Tongue (tissue), 2 donors: ENCODE data around the gene AZIN2. TPM values are rescaled to one million over a fixed set of nuclear protein-coding genes. Genes with fewer than 3 reads are reported as not detected.
A peak's percentile ranks its signal among the peaks of the same experiment; 100 is the strongest.
"Not testable (repeated sequence)": the region's sequence is repeated elsewhere in the genome, so short reads cannot be mapped to it uniquely, and the experiment has no call there.

ENCODE experiments used
- DNase-seq: peaks from one replicate; pipeline ENCODE4 v3.0.0-alpha.2; 2015
- total RNA-seq: library from RNA; depleted of rRNA; stranded (reverse); fragments of >200 nt; gene quantifications from one replicate; pipeline ENCODE4 v1.2.3, GENCODE V29; 2014

The AZIN2 gene
- total RNA-seq, 1 donor from 2014 or later: 3.8 TPM

DNA sequence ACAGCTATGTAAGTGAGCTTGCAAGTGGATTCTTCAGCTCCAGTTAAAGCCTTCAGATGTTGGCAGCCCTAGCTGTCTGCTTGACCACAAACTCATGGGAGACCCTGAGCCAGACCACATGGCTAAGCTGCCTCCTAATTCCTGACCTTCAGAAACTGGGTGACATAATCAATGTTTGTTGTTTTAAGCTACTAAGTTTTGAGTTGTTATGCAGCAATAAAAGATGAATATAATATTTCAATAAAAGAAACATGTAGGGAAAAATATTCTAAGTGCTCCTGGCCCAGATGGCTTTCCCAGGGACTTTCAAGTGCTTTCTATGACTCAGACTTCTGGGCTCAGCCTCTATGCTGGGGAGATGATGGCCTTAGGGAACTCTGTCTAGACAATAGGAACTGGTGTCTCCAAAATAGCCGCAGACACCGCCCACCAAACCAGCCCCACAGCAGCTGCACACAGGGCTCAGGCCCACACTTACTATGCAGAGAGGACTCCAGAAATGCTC, 20.3 kb upstream of the AZIN2 start:
- DNase-seq: peak; percentile 91

DNA sequence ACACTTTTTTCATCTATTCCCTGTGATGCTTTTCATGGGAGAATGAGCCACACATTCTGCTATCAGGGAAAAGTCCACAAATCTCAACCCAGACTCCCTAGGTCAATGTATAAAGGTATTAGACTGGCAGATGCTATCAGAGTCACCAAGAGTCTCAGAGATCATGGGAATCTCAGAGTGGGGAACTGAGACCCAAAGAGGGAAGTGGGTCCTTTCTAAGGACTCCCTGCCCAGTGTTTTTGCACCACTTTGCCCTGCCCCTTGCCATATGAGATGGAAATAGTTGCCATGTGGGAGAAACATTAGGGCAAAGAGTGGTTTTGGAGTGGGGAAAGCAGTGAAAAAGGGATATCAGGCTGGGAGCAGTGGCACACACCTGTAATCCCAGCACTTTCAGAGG, 19.1 kb upstream of the AZIN2 start:
- DNase-seq: no peak

DNA sequence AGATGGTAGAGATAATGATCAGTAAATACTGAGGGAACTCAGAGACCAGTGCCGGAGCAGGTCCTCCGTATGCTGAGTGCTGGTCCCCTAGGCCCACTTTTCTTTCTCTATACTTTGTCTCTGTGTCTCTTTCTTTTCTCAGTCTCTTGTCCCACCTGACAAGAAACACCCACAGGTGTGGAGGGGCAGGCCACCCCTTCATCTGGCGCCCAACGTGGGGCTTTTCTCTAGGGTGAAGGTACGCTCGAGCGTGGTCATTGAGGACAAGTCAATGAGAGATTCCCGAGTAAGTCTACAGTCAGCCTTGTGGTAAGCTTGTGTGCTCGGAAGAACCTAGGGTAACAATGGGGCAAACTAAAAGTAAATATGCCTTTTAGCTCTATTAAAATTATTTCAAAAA, 16.7 kb upstream of the AZIN2 start:
- not testable (repeated sequence) for DNase-seq

DNA sequence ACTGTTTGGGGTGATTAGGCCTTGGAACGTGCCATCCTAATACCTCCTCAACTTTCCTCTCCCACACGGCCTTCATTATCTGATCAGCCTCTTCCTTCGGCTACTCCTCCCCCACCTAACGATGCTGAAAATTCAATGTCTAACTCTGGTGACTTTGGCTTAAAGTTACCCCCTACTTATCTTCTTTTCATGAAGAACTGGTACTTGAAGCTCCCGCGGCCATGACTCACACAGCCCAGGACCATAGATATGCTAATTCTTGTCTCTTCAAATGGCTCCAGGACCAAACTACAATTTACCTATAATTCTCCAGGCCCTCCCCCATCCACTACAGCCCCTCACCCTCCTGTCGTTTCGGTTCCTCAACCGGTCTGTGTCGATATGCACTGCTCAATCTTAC, 15.7 kb upstream of the AZIN2 start:
- no peak for DNase-seq

DNA sequence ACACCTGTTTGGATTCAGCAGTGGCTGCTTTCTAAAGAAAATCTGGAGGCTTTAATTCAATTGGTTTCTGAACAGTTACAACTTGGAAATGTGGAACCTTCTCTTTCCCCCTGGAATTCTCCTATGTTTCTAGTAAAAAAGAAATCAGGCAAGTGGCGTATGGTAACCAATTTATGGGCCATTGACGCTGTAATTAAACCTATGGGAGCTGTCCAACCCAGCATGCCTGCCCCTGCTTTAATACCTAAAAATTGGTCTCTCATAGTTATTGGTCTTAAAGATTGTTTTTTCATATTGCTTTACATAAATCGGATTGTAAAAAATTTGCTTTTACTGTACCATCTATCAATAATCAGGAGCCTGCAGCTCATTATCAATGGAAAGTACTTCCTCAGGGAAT, 14.5 kb upstream of the AZIN2 start:
- not testable (repeated sequence) for DNase-seq

DNA sequence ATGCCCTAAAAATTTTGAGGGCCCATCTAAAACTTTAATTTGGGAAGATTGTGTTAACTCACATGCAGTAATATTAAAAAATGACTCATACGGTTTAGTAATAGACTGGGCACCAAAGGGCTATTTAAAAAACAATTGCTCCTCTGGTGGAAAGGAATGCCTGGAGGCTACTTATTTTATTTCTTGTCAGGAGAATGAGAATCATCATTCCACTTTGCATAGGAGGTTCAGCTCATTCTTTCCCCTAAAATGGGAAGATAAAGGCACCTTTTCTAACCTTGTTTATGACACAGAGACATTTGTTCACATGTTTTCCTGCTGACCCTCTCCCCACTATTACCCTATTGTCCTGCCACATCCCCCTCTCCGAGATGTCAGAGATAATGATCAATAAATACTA, 12.8 kb upstream of the AZIN2 start:
- DNase-seq: not testable (repeated sequence)

DNA sequence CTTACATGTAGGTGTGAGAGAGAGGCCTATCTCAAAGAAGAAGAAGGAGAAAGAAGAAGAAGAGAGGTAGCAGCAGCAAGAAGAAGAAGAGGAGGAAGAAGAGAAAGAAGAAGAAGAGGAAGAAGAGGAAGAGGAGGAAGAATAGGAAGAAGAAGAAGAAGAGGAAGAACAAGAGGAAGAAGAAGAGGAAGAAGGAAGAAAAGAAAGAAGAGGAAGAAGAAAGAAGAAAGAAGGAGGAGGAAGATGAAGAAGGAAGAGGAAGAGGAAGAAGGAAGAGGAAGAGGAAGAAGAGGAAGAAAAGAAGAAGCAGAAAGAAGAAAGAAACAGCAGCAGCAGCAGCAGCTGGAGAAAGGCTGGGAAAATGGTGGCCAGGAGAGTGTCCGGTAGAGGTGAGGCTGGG, 10.3 kb upstream of the AZIN2 start:
- DNase-seq: no peak

DNA sequence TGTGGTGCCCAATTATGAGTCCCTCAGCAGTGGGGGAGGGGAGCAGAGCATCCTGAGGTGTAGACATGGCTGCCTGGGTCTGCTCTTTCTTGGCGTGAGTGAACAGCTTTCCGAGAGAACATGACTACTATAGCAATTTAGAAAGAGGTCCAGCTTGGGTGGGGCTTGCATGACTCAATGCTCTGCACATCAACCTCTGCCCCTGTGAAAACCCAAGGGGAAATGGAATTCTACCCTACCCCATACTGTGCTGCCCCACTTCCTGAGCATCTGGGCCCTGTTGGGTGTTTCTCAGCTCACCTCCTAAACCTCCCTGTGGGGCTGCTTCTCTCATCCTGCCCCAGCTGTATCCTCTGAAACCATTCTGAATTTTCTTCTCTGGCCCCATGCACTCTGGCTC, 8.2 kb upstream of the AZIN2 start:
- no peak for DNase-seq

DNA sequence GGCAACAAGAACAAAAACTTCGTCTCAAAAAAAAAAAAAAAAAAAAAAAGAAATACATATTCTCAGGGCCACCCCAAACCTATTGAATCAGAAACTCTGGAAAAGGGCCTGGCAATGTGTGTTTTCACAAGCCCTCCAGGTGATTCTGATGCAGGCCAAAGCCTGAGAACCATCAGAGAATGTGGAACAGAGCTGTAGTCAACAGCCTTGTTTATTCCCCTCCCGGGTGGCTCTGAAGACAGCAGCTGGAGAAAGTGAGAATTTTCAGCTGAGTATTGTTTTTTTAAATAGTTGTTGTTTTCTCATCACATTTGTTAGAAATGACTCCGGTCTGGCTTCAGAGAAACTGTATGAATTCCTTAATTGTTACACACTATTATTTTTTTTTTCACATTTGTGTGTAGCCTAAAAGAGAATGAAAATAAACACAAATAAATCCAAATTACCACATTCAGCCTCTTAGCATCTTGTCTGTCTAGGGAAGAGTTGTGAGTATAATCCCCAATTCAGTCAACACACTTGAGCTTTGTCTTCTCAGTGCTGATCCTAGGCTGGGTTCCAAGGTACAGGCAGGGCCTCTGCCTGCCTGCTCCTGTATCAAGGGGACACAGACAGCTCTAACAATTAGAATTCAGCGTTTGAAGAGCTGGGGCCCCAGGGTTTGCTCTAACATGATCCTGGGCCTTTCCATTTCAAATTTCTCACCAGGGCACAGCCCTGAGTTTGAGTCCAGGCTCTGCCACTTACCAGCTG, 6.6 kb upstream of the AZIN2 start:
- no peak for DNase-seq

DNA sequence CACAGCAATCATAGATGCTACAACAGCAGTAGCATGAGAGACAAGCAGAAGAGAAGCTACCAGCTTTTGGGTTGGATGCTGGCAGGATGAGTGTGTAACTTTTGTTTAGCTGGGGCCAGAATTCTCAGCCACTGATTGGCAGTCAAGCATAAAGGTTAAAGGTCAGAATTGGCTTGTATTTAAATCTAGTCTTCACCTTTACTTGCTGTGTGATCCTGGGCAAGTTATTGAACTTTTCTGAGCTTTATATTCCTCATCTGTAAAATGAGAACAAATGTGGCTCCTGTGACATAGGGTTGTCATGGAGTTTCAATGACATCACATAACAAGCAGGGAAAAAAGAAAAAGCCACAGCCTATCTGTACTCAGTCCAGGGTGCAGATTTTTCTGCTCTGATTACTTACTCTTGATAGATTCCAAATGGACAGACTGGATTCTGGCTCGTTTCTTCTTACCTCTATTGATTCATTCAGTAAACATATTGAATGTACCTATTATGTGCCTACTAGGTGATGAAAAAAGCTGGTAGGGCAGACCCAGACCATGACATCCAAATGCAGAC, 2.8 kb upstream of the AZIN2 start:
- DNase-seq: no peak

DNA sequence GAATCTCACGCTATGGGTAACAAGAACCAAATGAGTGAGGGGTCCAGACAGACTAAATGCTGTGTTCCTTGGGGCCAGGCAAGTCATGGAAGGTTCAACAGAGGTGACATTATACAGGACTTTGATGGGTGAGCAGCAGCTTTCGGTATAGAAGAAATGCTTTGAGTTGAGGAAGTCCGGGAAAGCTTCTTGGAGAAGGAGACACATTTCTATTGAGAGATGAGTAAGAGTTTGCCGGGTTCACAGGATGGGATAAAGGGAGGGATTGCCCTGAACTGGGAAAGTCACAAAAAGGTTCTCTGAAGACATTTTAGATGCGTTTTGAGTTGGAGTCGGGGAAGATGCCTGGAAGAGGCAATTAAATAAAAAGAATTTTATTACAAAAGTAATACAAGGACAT, 580 bp upstream of the AZIN2 start:
- DNase-seq: no peak

DNA sequence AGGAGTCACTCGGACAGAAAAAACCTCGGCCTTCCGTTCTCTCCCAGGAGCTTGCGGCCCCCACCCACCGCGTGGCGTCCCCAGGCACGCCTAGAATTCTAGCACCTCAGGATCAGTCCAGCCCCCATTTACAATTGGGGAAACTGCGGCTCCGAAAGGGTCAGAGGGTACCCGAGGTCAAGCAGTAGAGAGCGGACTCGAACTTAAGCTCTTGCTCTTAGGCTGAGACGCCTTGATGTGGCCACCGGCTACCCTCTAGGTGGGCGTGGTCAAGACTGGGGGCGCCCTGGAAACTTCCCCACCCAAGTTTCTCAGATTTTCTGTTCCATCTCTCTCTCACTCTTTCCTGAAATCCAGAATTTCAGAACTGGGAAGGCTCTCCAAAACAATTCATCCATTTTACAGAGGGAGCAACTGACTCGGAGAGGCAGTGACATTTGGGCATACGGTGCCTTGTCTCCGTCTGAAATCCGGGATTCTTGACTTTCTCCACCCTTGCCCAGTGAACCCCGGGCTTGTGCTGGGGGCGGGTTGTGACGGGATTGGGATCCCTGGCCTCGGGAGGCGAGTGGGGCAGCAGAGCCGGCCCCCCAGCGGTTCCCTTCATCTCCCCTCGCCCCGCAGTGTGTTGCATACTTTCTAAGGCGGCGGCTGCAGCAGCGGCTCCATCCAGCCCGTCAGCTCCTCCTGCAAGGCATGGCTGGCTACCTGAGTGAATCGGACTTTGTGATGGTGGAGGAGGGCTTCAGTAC, 777 bp downstream of the AZIN2 start:
- DNase-seq: no peak

DNA sequence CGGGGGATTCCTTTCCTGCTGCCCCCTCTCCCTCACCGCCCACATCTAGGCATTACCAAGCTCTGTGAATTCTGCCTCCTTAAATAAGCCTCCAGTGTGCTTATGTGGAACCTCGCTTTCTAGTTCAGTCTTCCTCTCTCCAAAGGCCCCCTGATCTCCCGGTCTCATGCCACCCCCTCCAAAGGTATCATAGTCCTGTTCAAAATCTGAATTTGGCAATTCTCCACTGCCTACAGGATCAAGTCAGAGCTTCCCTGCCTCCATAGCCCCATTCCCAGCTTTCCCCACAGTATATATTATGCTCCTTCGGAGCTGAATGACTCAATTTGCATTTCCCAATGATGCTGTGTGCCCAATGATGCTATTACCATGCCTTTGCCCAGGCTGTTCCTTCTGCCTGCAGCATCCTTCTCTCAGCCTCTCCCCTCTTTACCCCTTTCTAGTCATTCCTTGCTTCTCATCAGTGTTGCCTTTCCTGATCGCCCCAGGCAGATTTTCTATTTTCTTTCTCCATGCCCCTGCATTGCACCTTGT, 1.7 kb downstream of the AZIN2 start:
- DNase-seq: no peak

DNA sequence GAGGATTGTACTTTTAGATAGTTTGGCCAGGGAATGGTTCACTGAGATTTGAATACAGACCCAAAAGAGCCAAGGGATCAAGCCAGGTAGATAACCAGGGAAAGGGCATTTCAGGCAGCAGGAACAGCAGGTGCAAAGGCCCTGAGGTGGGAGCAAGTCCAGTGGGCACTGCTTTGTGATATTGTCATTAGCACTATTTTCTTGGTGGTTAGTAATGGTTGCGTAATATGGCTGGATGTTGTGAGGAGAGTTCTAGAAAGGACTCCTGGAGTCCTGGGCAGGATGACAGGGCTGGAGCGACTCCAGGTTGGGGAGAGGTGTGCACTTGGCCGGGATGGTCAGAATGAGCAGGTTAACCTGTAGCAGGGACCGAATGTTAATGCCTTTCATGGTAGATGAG, 4.4 kb downstream of the AZIN2 start:
- DNase-seq: no peak

DNA sequence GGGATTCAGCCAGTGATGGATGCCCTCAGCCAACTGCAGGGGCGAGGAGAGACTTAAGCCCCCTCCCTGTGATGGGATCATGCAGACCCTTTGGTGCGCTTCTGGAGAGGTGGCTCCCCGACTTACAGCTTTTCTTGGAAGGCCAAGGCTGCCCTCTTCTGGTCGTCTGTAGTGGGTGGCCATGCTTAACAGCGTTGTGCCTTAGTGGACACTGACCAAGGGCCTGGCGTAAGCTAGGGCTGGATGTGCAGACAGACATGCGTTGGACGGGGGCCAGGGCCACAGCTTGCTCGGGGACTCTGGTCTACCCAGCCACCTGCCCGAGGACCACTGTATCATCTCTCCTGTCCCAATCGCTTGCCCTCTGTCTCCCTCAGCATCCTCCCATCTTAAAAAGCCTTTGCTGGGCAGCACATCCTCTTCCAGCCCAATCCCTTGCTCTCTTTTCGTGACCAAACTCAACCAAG, 5.5 kb downstream of the AZIN2 start:
- peak; percentile 86 for DNase-seq

DNA sequence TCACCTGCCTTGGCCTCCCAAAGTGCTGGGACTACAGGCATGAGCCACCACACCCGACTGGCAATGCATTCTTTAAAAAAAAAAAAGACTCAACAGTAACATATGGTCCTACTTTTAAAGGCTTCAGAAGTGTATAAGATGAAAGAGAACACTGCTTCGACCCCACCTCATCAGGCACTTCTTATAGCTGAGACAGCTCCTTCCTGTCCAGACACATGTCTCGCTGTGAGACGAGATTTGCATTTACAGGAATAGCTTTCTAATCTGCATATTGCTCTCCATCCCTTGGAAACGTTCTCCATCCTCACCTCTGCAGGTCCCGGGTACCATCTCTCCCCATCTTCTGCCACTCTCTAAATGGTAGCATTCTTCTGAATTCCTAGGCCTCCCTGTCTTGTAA, 6.7 kb downstream of the AZIN2 start:
- no peak for DNase-seq

DNA sequence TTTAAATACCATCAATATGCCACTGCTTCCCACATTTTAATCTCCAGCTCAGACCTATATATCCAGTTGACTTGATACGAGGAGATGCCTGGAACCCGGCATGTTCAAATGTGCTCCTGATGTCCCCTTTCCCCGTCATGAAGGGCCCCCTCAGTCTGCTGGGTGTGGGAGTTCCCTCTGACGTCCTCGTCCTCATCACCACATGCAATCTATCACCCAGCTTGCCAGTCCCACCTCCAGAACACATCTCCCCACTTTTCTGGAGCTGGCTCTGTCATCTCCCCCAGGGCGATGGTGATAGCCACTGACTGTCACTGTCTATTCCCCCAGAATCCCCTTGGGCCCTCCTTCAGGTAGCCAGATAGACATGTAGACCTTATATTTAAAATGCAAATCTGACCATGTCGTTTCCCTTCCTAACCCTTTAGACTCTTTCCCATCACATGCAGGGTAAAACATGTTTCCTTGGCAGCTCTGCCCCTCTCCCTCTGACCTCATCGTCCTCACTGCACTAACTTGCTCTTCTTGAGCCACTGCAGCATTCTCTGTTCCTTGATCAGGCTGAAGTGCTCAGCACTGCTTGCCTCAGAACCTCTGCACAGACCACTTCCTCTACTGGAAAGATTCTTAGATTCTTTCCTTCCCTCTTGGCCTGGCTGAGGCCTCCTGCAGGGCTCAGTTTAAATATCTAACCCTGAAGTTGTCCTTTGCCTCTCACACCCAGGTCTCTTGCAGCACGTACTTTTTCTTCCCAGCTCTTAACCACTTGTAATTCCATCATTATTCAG, 7.4 kb downstream of the AZIN2 start:
- DNase-seq: no peak

DNA sequence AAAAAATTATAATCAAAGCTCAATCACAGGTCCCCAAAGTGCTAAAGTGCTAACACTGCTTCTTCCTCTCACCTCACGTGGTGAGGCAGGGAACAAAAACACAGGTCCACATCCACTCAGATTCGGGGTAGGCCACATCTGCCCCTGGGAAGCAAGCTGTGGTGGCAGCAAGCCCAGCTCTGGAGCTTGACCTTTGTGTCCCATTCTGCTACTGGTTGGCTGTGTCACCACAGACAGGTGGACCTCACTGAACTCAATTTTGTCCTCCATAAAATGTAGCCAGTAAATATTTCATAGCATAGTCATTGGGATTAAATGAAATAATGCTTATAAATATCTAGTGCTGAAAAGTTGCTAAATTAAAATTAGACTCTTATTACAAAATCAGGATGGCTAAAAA, 8.5 kb downstream of the AZIN2 start:
- no peak for DNase-seq

DNA sequence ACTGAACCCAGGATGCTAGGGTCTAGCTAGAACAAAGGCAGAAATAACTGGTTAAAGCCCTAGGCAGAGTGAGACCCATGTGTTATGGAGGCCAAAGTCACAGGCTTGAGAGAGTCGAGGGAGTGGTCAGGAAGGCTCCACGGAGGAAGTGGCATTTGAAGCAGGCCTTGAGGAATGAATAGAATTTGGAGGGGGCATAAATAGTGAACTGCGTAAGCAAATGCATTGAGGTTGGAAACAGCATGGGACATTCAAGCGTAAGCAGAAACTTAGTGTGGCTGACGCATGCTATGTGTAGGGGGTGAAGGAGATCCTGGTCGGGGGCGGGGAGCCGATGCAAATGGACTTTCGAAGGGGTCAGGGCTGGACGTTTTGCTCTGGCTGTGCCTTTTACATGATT, 11.5 kb downstream of the AZIN2 start:
- DNase-seq: no peak

DNA sequence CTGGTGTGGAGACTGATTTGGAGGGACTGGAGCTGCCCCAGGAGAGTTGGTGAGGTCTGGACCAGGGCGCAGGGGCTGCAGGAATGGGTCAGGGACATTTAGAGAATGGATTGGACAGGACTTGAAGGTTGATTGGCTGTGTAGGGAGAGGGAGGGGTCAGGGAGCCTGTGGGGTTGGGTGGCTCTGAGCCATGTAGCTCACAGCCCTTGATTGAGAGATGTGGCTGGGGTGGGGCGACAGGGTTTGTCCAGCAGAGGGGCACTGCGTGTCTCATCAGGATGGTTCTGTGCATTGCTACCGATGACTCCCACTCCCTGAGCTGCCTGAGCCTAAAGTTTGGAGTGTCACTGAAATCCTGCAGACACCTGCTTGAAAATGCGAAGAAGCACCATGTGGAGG, 12.1 kb downstream of the AZIN2 start:
- no peak for DNase-seq

DNA sequence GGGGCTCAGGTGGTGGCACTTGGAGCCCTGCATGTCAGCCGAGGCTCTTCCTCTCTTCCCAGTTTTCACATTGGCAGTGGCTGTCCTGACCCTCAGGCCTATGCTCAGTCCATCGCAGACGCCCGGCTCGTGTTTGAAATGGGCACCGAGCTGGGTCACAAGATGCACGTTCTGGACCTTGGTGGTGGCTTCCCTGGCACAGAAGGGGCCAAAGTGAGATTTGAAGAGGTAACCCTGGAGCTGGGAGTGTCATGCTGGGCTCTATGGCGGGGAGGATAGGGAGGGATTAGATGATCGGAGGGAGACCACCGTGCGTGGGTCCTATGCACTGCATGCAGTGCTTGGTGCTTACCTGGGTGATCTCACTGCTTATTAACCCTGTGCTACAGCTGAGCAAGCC, 13.5 kb downstream of the AZIN2 start:
- no peak for DNase-seq

DNA sequence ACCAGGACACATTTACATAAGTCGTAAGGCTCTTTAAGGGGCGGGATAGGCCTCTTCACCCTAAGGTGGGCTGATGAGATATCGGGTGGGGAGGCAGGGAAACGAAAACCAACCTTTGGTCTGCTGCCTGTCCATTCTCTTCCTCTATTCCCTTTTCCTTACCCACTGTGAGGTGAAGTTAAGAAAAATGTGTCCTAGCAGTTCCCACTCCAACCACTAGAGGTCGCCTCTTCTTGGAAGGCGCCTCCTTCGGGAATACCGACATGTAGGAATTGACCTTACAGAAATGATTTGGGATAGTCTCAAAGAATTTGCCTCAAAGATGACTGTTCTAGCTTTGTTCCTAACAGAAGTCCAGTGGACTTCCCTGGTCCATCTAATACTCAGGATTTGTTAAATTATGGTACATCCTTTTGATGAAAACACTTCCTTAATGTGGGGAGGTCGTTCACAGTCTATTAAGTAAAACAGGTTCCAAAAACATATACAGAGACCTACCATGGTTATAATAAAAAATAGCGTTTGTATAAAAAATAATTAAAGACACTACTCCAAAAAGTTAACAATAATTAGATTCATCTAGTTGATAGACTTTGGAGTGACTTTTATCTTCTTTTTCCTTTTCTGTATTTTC, 14.1 kb downstream of the AZIN2 start:
- DNase-seq: peak; percentile 82
